ENCODE results near the gene KIFBP. TPM values are rescaled to one million over a fixed set of nuclear protein-coding genes. Genes with fewer than 3 reads are reported as not detected.

The KIFBP gene
- total and polyA plus RNA-seq, 2 of the 13 experiments (the other 11 are each of a cell fraction or from before 2014, with no cell fraction given): 13.0 to 21.9 TPM

DNA sequence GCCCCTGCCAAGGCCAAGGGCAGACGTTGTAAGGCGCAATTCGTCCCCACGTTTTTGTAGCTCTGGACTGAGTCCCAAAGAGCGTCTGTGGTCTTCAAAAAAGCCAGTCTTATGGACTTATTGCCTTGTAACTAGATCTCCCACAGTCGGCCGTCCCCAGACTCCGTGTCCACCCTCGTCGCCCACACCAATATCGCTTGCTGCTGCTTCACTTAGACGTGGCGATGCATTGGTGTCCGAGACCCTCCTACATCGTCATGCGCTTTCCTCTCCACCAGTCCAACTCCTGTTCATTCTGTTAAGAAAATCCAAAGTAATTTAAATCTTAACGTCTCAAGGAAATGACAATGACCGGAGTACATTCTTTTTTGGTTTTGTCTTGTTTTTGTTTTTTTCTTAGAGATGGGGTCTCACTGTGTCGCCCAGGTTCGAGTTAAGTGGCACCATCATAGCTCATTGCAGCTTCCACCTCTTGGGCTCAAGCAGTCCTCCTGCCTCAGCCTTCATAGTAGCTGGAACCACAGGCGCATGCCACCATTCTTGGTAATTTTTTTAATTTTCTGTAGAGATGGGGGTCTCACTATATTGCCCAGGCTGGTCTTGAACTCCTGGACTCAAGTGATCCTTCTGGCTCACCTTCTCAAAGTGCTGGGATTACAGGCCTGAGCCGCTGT, 851 bp downstream of the KIFBP start:
- WGBS (ENCODE audit: low lambda C conversion rate): 31% methylated on average over 13 of the region's 22 CpGs
- ChIA-PET POLR2A (interaction anchor here (1.4 kb wide), 1 partner anchor 8 kb away, joined by 3 read pairs; no protein-coding TSS in a partner anchor), CTCF (ENCODE audit: low intra/inter-chr PET ratio, low total read pairs) (no interaction called here)
- intact Hi-C loops (cut with micrococcal nuclease; ENCODE audit: unreplicated experiment): loop anchor here (5.0 kb wide), 1 partner anchor 188 kb away; no protein-coding TSS in a partner anchor
- peak; percentile 23 for ATAC-seq
- Histone ChIP-seq H3K79me2 (ENCODE audit: insufficient read depth, low read length) (peaks cover 41% of the 10 kb centered on the region), H3K27ac (ENCODE audit: extremely low read length, insufficient read depth, low read length) (peak overlapping the region; percentile 67), H3K4me3 (replicated peaks in 1 of 3; ENCODE audit: insufficient read depth in 1 of 3, low read depth in 2 of 3, low read length in 3 of 3) (peak overlapping the region; percentile 73 to 91 (median 79)), H3K9me3 (ENCODE audit: low read length) (no peaks in the 10 kb centered on the region), H3K4me2 (ENCODE audit: low read depth, low read length) (peak overlapping the region; percentile 87), H3K36me3 (replicated peaks in 1 of 2; ENCODE audit: control insufficient read depth in 1 of 2, insufficient read depth in 2 of 2, low read length in 2 of 2) (peaks cover 1 to 7% of the 10 kb centered on the region in 2 experiments; a peak in 2 of 5 replicates), H2AFZ (ENCODE audit: low read length) (peak overlapping the region; percentile 20), H4K20me1 (ENCODE audit: insufficient read depth, low read length) (no peaks in the 10 kb centered on the region), H3K4me1 (ENCODE audit: insufficient read depth, low read length) (peaks cover 38% of the 10 kb centered on the region), H3K27me3 (ENCODE audit: control insufficient read depth in 1 of 2, insufficient read depth in 2 of 2, low read length in 2 of 2) (no peaks in the 10 kb centered on the region; a peak in 1 of 5 replicates), H3K9ac (ENCODE audit: insufficient read depth, low read depth, low read length) (peak overlapping the region; percentile 77)
- DNase-seq (ENCODE audit: low spot score): no peak
- in situ Hi-C loops (cut with HindIII; ENCODE audit: extremely low pct_ligation_motif_present, low pct_unique_long_range_greater_than_20kb): no loop called here
- FAIRE-seq: no peak
- no TSS peak for BruUV-seq (replicated peaks)
- TF ChIP-seq AGO1 (IDR thresholded peaks at IDR 0.05; ENCODE audit: low read depth, low read length, poor library complexity, severe bottlenecking) (no peak), REPIN1 (CRISPR knock-in tag; IDR thresholded peaks at IDR 0.05; ENCODE audit: borderline replicate concordance, low read depth) (no peak), CCDC6 (CRISPR knock-in tag; IDR thresholded peaks at IDR 0.05) (0 out of 2 replicates have a peak, but pooled peaks have one; percentile 5), ZMAT3 (CRISPR knock-in tag; conservative IDR thresholded peaks at IDR 0.05) (no peak), SP4 (CRISPR knock-in tag; IDR thresholded peaks at IDR 0.05) (peak; percentile 3; the same call in 1 of the 2 replicates), ZC3H4 (CRISPR knock-in tag; IDR thresholded peaks at IDR 0.05; ENCODE audit: borderline replicate concordance) (no peak), MIER3 (CRISPR knock-in tag; IDR thresholded peaks at IDR 0.05; ENCODE audit: borderline replicate concordance) (no peak), KDM5B (CRISPR knock-in tag; IDR thresholded peaks at IDR 0.05; ENCODE audit: borderline replicate concordance) (no peak), ZNF780A (CRISPR knock-in tag; IDR thresholded peaks at IDR 0.05) (0 out of 2 replicates have a peak, but pooled peaks have one; percentile 27), ZNF839 (CRISPR knock-in tag; IDR thresholded peaks at IDR 0.05; ENCODE audit: borderline replicate concordance) (no peak), ZNF121 (CRISPR knock-in tag; IDR thresholded peaks at IDR 0.05) (peak; percentile 43; the same call in 1 of the 2 replicates), ZNF841 (CRISPR knock-in tag; IDR thresholded peaks at IDR 0.05; ENCODE audit: borderline replicate concordance) (no peak), TSC22D2 (CRISPR knock-in tag; IDR thresholded peaks at IDR 0.05; ENCODE audit: borderline replicate concordance) (0 out of 2 replicates have a peak, but pooled peaks have one; percentile 6)
- TF ChIP-seq, protein P1, sequence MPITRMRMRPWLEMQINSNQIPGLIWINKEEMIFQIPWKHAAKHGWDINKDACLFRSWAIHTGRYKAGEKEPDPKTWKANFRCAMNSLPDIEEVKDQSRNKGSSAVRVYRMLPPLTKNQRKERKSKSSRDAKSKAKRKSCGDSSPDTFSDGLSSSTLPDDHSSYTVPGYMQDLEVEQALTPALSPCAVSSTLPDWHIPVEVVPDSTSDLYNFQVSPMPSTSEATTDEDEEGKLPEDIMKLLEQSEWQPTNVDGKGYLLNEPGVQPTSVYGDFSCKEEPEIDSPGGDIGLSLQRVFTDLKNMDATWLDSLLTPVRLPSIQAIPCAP (CRISPR knock-in tag; IDR thresholded peaks at IDR 0.05; ENCODE audit: low read depth): no peak
- TF ChIP-seq, protein P2, sequence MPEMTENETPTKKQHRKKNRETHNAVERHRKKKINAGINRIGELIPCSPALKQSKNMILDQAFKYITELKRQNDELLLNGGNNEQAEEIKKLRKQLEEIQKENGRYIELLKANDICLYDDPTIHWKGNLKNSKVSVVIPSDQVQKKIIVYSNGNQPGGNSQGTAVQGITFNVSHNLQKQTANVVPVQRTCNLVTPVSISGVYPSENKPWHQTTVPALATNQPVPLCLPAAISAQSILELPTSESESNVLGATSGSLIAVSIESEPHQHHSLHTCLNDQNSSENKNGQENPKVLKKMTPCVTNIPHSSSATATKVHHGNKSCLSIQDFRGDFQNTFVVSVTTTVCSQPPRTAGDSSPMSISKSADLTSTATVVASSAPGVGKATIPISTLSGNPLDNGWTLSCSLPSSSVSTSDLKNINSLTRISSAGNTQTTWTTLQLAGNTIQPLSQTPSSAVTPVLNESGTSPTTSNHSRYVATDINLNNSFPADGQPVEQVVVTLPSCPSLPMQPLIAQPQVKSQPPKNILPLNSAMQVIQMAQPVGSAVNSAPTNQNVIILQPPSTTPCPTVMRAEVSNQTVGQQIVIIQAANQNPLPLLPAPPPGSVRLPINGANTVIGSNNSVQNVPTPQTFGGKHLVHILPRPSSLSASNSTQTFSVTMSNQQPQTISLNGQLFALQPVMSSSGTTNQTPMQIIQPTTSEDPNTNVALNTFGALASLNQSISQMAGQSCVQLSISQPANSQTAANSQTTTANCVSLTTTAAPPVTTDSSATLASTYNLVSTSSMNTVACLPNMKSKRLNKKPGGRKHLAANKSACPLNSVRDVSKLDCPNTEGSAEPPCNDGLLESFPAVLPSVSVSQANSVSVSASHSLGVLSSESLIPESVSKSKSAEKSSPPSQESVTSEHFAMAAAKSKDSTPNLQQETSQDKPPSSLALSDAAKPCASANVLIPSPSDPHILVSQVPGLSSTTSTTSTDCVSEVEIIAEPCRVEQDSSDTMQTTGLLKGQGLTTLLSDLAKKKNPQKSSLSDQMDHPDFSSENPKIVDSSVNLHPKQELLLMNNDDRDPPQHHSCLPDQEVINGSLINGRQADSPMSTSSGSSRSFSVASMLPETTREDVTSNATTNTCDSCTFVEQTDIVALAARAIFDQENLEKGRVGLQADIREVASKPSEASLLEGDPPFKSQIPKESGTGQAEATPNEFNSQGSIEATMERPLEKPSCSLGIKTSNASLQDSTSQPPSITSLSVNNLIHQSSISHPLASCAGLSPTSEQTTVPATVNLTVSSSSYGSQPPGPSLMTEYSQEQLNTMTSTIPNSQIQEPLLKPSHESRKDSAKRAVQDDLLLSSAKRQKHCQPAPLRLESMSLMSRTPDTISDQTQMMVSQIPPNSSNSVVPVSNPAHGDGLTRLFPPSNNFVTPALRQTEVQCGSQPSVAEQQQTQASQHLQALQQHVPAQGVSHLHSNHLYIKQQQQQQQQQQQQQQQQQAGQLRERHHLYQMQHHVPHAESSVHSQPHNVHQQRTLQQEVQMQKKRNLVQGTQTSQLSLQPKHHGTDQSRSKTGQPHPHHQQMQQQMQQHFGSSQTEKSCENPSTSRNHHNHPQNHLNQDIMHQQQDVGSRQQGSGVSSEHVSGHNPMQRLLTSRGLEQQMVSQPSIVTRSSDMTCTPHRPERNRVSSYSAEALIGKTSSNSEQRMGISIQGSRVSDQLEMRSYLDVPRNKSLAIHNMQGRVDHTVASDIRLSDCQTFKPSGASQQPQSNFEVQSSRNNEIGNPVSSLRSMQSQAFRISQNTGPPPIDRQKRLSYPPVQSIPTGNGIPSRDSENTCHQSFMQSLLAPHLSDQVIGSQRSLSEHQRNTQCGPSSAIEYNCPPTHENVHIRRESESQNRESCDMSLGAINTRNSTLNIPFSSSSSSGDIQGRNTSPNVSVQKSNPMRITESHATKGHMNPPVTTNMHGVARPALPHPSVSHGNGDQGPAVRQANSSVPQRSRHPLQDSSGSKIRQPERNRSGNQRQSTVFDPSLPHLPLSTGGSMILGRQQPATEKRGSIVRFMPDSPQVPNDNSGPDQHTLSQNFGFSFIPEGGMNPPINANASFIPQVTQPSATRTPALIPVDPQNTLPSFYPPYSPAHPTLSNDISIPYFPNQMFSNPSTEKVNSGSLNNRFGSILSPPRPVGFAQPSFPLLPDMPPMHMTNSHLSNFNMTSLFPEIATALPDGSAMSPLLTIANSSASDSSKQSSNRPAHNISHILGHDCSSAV (CRISPR knock-in tag; IDR thresholded peaks at IDR 0.05; ENCODE audit: borderline replicate concordance): no peak
